ENCODE results near the gene NCOA3.
A peak's percentile ranks its signal among the peaks of the same experiment; 100 is the strongest.

Gene NCOA3

GRCh38 chr20:47501482-47502270 lies at the start of gene NCOA3:
Gene NCOA3, plus strand, starts transcription at chr20:47501887. Its CDS starts 120,361 bp downstream, at chr20:47622248.
- peak; percentile 49 for TF ChIP-seq CTCF (IDR thresholded peaks at IDR 0.05; ENCODE audit: low read depth, low read length, missing control alignments)

DNA sequence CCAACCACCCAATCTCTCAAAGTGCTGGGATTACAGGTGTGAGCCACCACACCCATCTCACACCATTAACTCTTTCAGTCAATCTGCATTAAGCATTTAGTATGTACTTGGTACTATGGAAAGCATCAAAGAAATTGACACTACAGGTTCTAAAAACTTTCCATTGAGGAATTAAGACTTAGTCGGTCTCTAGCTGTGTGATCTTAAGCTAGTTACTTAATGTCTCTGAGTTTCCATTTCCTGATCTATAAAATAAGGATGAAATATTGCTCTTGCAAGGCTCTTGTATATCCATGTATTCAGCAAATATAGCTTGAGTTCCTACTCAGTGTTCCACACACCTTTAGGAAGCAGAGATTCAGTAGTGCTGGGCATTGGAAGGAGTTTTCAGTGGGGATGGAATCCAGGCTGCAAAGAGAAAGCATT lies 48.9 kb upstream of the NCOA3 start:
- H3K4me3 ChIP-seq (ENCODE audit: low read depth, low read length) = peak overlapping the region; percentile 14; the same call in 1 of the 2 replicates
- TF ChIP-seq CTCF (IDR thresholded peaks at IDR 0.05; ENCODE audit: low read depth, low read length, missing control alignments) = no peak
- no peak for DNase-seq (ENCODE audit: low read depth)

More at GRCh38 chr20:47501482-47502270, at the start of gene NCOA3:
- H3K4me3 ChIP-seq (ENCODE audit: low read depth, low read length) = peak within 1 kb of the TSS; percentile 97
- peak; percentile 82 for DNase-seq (ENCODE audit: low read depth)

GRCh38 chr20:47453167-47453782 lies 48.4 kb upstream of the NCOA3 start:
- H3K4me3 ChIP-seq (ENCODE audit: low read depth, low read length) = peak overlapping the region; percentile 14; the same call in 1 of the 2 replicates
- no peak for TF ChIP-seq CTCF (IDR thresholded peaks at IDR 0.05; ENCODE audit: low read depth, low read length, missing control alignments)
- peak; percentile 95 for DNase-seq (ENCODE audit: low read depth)

- no peak for DNase-seq (ENCODE audit: low read depth)
- no peak overlapping the region for H3K4me3 ChIP-seq (ENCODE audit: low read depth, low read length)
- no peak for TF ChIP-seq CTCF (IDR thresholded peaks at IDR 0.05; ENCODE audit: low read depth, low read length, missing control alignments)
Measured at GRCh38 chr20:47454298-47455132, 47.2 kb upstream of the NCOA3 start.

DNA sequence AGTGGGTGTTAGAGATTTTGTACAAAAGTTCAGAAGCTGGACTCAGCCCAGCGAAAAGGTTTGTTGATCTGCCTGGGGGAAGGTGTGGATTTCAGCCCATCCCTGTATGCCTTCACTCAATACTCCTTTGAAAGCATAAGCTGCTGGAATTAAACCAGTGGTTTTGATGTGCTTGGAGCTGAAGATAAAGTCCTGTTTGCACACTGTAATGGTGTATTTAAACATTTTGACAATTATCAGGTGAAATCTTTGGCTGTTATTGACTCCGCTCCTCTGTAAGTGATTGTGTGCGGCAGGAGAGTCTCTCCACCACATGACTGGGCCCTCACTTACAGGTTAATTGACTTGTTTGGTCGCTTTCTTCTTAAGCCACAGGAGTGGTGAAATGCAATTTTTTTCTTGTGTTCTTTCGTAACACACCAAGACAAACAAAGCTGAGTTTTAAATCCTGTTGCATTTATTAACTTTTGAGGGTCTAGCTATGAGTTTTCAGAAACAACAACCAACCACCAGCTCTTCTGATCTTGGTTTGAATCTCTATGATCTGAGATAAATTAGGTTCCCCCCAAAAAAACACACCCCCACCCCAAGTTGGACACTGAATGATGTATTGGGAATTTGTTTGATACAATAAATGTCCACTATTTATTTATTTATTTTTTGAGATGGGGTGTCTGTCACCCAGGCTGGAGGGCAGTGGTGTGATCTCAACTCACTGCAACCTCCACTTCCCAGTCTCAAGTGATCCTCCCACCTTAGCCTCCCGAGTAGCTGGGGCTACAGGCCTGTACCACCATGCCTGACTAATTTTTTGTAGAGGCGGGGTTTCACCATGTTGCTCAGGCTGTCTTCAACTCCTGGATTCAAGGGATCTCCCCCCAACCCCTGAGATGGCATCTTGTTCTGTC lies 46.3 kb upstream of the NCOA3 start:
- H3K4me3 ChIP-seq (ENCODE audit: low read depth, low read length) = no peak overlapping the region
- no peak for TF ChIP-seq CTCF (IDR thresholded peaks at IDR 0.05; ENCODE audit: low read depth, low read length, missing control alignments)
- no peak for DNase-seq (ENCODE audit: low read depth)

DNA sequence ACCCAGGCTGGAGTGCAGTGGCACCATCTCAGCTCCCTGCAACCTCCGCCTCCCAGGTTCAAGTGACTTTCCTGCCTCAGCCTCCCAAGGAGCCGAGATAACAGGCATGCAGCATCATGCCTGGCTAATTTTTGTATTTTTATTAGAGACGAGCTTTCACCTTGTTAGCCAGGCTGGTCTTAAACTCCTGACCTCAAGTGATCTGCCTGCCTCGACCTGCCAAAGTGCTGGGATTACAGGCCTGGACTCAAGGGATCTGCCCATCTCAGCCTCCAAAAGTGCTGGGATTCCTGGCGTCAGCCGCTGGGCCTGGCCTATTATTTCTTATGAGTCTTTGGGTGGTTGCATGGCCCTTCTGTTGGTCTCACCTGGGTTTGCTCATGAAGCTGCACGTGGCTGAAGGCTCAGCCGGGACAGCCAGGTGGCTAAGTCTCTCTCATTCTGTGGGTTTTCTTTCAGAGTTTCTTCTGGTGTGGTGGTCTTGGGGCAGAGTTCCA lies 45.6 kb upstream of the NCOA3 start:
- no peak overlapping the region for H3K4me3 ChIP-seq (ENCODE audit: low read depth, low read length)
- no peak for DNase-seq (ENCODE audit: low read depth)
- no peak for TF ChIP-seq CTCF (IDR thresholded peaks at IDR 0.05; ENCODE audit: low read depth, low read length, missing control alignments)

Data from GM12864 (cell line).